Measurements from ENCODE around the gene SLC27A2. TPM values are rescaled to one million over a fixed set of nuclear protein-coding genes. Genes with fewer than 3 reads are reported as not detected.

SLC27A2 gene
- total and polyA plus RNA-seq, 10 of the 15 experiments (the other 5 are each of a cell fraction or from before 2014, with no cell fraction given), result 0.22 to 1.2 (median 0.69) TPM; not detected in 1

Small RNAs within 50 kb of the gene (small RNA-seq; reads per million reads assigned to genes)
- gene RF00019, result not detected

Other genes starting within 250 kb of the SLC27A2 start
- 0.23 and 0.49 TPM in 2 replicates for gene ATP8B4, start 63.0 kb upstream of the SLC27A2 start, total RNA-seq (2014; rRNA removed)
- 0.27 and 0.55 TPM in 2 replicates for gene ATP8B4, start 63.0 kb upstream of the SLC27A2 start, total RNA-seq (2014; rRNA removed; fragmentation: Illumina TruSeq; extraction: Trizol)
- 0.23 and 0.56 TPM in 2 replicates for gene ATP8B4, start 63.0 kb upstream of the SLC27A2 start, total RNA-seq (2021)
- gene ATP8B4, start 63.0 kb upstream of the SLC27A2 start, polyA plus RNA-seq (2011; rRNA removed), result 0.15 and 0.29 TPM in 2 replicates
- gene ATP8B4, start 63.0 kb upstream of the SLC27A2 start, polyA plus RNA-seq (2014; fragmentation: Illumina TruSeq; extraction: Trizol), result 0.10 and 0.82 TPM in 2 replicates
- gene ATP8B4, start 63.0 kb upstream of the SLC27A2 start, polyA plus RNA-seq (2014; fragmentation: Nextera tagmentation; extraction: Ambion mirVana), result under 1 TPM; 0.02 TPM
- 0.08 TPM in 2 replicates for gene ATP8B4, start 63.0 kb upstream of the SLC27A2 start, polyA plus RNA-seq (2014; rRNA removed)
- gene ATP8B4, start 63.0 kb upstream of the SLC27A2 start, polyA plus RNA-seq (2016; fragmentation: Nextera tagmentation; extraction: Ambion mirVana), result under 1 TPM; 0.48 to 0.94 TPM
- gene HDC, start 83.5 kb downstream of the SLC27A2 start, total RNA-seq (2014; rRNA removed), result not detected in 2 replicates
- not detected in 2 replicates for gene HDC, start 83.5 kb downstream of the SLC27A2 start, total RNA-seq (2014; rRNA removed; fragmentation: Illumina TruSeq; extraction: Trizol)
- not detected in 2 replicates for gene HDC, start 83.5 kb downstream of the SLC27A2 start, total RNA-seq (2021)
- gene HDC, start 83.5 kb downstream of the SLC27A2 start, polyA plus RNA-seq (2011; rRNA removed), result not detected in 2 replicates
- not detected in 2 replicates for gene HDC, start 83.5 kb downstream of the SLC27A2 start, polyA plus RNA-seq (2014; fragmentation: Illumina TruSeq; extraction: Trizol)
- gene HDC, start 83.5 kb downstream of the SLC27A2 start, polyA plus RNA-seq (2014; fragmentation: Nextera tagmentation; extraction: Ambion mirVana), result not detected
- not detected in 2 replicates for gene HDC, start 83.5 kb downstream of the SLC27A2 start, polyA plus RNA-seq (2014; rRNA removed)
- not detected for gene HDC, start 83.5 kb downstream of the SLC27A2 start, polyA plus RNA-seq (2016; fragmentation: Nextera tagmentation; extraction: Ambion mirVana)
- 44.2 and 49.8 TPM in 2 replicates for gene GABPB1, start 173.0 kb downstream of the SLC27A2 start, total RNA-seq (2014; rRNA removed)
- 40.2 and 42.3 TPM in 2 replicates for gene GABPB1, start 173.0 kb downstream of the SLC27A2 start, total RNA-seq (2014; rRNA removed; fragmentation: Illumina TruSeq; extraction: Trizol)
- gene GABPB1, start 173.0 kb downstream of the SLC27A2 start, total RNA-seq (2021), result 32.4 and 35.9 TPM in 2 replicates
- gene GABPB1, start 173.0 kb downstream of the SLC27A2 start, polyA plus RNA-seq (2011; rRNA removed), result 48.2 and 56.6 TPM in 2 replicates
- gene GABPB1, start 173.0 kb downstream of the SLC27A2 start, polyA plus RNA-seq (2014; fragmentation: Illumina TruSeq; extraction: Trizol), result 37.3 and 45.5 TPM in 2 replicates
- gene GABPB1, start 173.0 kb downstream of the SLC27A2 start, polyA plus RNA-seq (2014; fragmentation: Nextera tagmentation; extraction: Ambion mirVana), result 10 to 100 TPM; 13.9 to 18.2 TPM
- gene GABPB1, start 173.0 kb downstream of the SLC27A2 start, polyA plus RNA-seq (2014; rRNA removed), result 37.9 and 38.9 TPM in 2 replicates
- gene GABPB1, start 173.0 kb downstream of the SLC27A2 start, polyA plus RNA-seq (2016; fragmentation: Nextera tagmentation; extraction: Ambion mirVana), result 10 to 100 TPM; 40.8 to 41.6 TPM
- gene USP8, start 242.2 kb downstream of the SLC27A2 start, total RNA-seq (2014; rRNA removed), result 27.6 and 32.3 TPM in 2 replicates
- gene USP8, start 242.2 kb downstream of the SLC27A2 start, total RNA-seq (2014; rRNA removed; fragmentation: Illumina TruSeq; extraction: Trizol), result 36.8 and 44.6 TPM in 2 replicates
- 34.8 and 42.3 TPM in 2 replicates for gene USP8, start 242.2 kb downstream of the SLC27A2 start, total RNA-seq (2021)
- gene USP8, start 242.2 kb downstream of the SLC27A2 start, polyA plus RNA-seq (2011; rRNA removed), result 51.7 and 71.6 TPM in 2 replicates
- 39.7 and 43.3 TPM in 2 replicates for gene USP8, start 242.2 kb downstream of the SLC27A2 start, polyA plus RNA-seq (2014; fragmentation: Illumina TruSeq; extraction: Trizol)
- 10 to 100 TPM; 25.2 to 30.2 TPM for gene USP8, start 242.2 kb downstream of the SLC27A2 start, polyA plus RNA-seq (2014; fragmentation: Nextera tagmentation; extraction: Ambion mirVana)
- 27.5 and 28.7 TPM in 2 replicates for gene USP8, start 242.2 kb downstream of the SLC27A2 start, polyA plus RNA-seq (2014; rRNA removed)
- 10 to 100 TPM; 35.5 to 42.3 TPM for gene USP8, start 242.2 kb downstream of the SLC27A2 start, polyA plus RNA-seq (2016; fragmentation: Nextera tagmentation; extraction: Ambion mirVana)

All from GM12878 (cell line).